Measurements from ENCODE around the gene TMPRSS9.

The TMPRSS9 gene

GRCh38 chr19:2323707-2324106, 36.4 kb upstream of the TMPRSS9 start:
- Histone ChIP-seq H3K27ac (ENCODE audit: insufficient read depth in 1 of 2, low read depth in 1 of 2, low read length in 2 of 2, poor library complexity in 1 of 2, severe bottlenecking in 2 of 2) (peak overlapping the region; percentile 73 to 86), H3K4me3 (ENCODE audit: control insufficient read depth in 1 of 7, extremely low read depth in 1 of 7, insufficient read depth in 4 of 7, low read depth in 2 of 7, low read length in 6 of 7) (no peak overlapping the region), H3K36me3 (ENCODE audit: control insufficient read depth in 4 of 4, insufficient read depth in 4 of 4, low read length in 3 of 4) (peaks cover 0 to 54% (median 19%) of the 10 kb centered on the region in 4 experiments), H3K9me3 (ENCODE audit: control extremely low read depth in 1 of 5, control insufficient read depth in 4 of 5, insufficient read depth in 2 of 5, low read depth in 1 of 5, low read length in 4 of 5) (no peaks in the 10 kb centered on the region), H3K27me3 (replicated peaks in 2 of 5; ENCODE audit: control insufficient read depth in 4 of 5, insufficient read depth in 5 of 5, low read length in 4 of 5) (no peaks in the 10 kb centered on the region), H3K4me1 (ENCODE audit: control extremely low read depth in 1 of 4, control insufficient read depth in 4 of 4, insufficient read depth in 4 of 4, low read length in 3 of 4) (peaks cover 2 to 59% (median 41%) of the 10 kb centered on the region in 4 experiments)
- CTCF ChIA-PET: interaction anchor here (0.8 to 2.9 kb wide), 5 partner anchors 8 to 70 kb away, joined by 3 to 14 read pairs (median 7); no protein-coding TSS in a partner anchor
- 83% methylated on average over 7 of the region's 19 CpGs for WGBS (ENCODE audit: insufficient coverage)
- POLR2A ChIA-PET: interaction anchor here (1.0 to 2.7 kb wide), 3 partner anchors 8 to 33 kb away, joined by 4 to 23 read pairs (median 7); no protein-coding TSS in a partner anchor
- DNase-seq: no peak

- Histone ChIP-seq H3K27me3 (replicated peaks in 2 of 5; ENCODE audit: control insufficient read depth in 4 of 5, insufficient read depth in 5 of 5, low read length in 4 of 5) (no peaks in the 10 kb centered on the region), H3K4me3 (ENCODE audit: control insufficient read depth in 1 of 7, extremely low read depth in 1 of 7, insufficient read depth in 4 of 7, low read depth in 2 of 7, low read length in 6 of 7) (peak overlapping the region in 4 of 7 experiments; percentile 12 to 55 (median 18)), H3K27ac (ENCODE audit: insufficient read depth in 1 of 2, low read depth in 1 of 2, low read length in 2 of 2, poor library complexity in 1 of 2, severe bottlenecking in 2 of 2) (peak overlapping the region; percentile 73 to 86), H3K36me3 (ENCODE audit: control insufficient read depth in 4 of 4, insufficient read depth in 4 of 4, low read length in 3 of 4) (peaks cover 0 to 54% (median 19%) of the 10 kb centered on the region in 4 experiments), H3K4me1 (ENCODE audit: control extremely low read depth in 1 of 4, control insufficient read depth in 4 of 4, insufficient read depth in 4 of 4, low read length in 3 of 4) (peaks cover 2 to 56% (median 44%) of the 10 kb centered on the region in 4 experiments), H3K9me3 (ENCODE audit: control extremely low read depth in 1 of 5, control insufficient read depth in 4 of 5, insufficient read depth in 2 of 5, low read depth in 1 of 5, low read length in 4 of 5) (no peaks in the 10 kb centered on the region)
- ChIA-PET CTCF (interaction anchor here (0.9 to 2.9 kb wide), 7 partner anchors 9 to 153 kb away, joined by 3 to 14 read pairs (median 7); no protein-coding TSS in a partner anchor), POLR2A (interaction anchor here (0.7 to 2.7 kb wide), 15 partner anchors 8 to 152 kb away, joined by 3 to 23 read pairs (median 5); partner anchors contain the start of genes GADD45B and PEAK3)
- peak in 1 of 3 donors; percentile 45 for DNase-seq
- 80% methylated on average over 33 of the region's 34 CpGs for WGBS (ENCODE audit: insufficient coverage)
Observed at GRCh38 chr19:2324220-2324948, 35.7 kb upstream of the TMPRSS9 start.

GRCh38 chr19:2325281-2326046, 34.6 kb upstream of the TMPRSS9 start:
- POLR2A ChIA-PET: interaction anchor here (0.5 to 2.7 kb wide), 20 partner anchors 9 to 151 kb away, joined by 3 to 23 read pairs (median 5); partner anchors contain the start of genes GADD45B and PEAK3
- H3K27ac ChIP-seq (ENCODE audit: insufficient read depth in 1 of 2, low read depth in 1 of 2, low read length in 2 of 2, poor library complexity in 1 of 2, severe bottlenecking in 2 of 2): peak overlapping the region; percentile 88 to 96
- no peaks in the 10 kb centered on the region for H3K27me3 ChIP-seq (replicated peaks in 2 of 5; ENCODE audit: control insufficient read depth in 4 of 5, insufficient read depth in 5 of 5, low read length in 4 of 5)
- 7% methylated on average over 23 of the region's 29 CpGs for WGBS (ENCODE audit: insufficient coverage)
- peak overlapping the region in 5 of 7 experiments; percentile 21 to 64 (median 51) for H3K4me3 ChIP-seq (ENCODE audit: control insufficient read depth in 1 of 7, extremely low read depth in 1 of 7, insufficient read depth in 4 of 7, low read depth in 2 of 7, low read length in 6 of 7)
- H3K4me1 ChIP-seq (ENCODE audit: control extremely low read depth in 1 of 4, control insufficient read depth in 4 of 4, insufficient read depth in 4 of 4, low read length in 3 of 4): peaks cover 2 to 66% (median 52%) of the 10 kb centered on the region in 4 experiments
- DNase-seq: peak; percentile 99 to 100 (median 99)
- CTCF ChIA-PET: interaction anchor here (0.9 to 2.9 kb wide), 9 partner anchors 8 to 286 kb away, joined by 3 to 14 read pairs (median 5); partner anchors contain the start of gene TIMM13
- H3K36me3 ChIP-seq (ENCODE audit: control insufficient read depth in 4 of 4, insufficient read depth in 4 of 4, low read length in 3 of 4): peaks cover 0 to 54% (median 19%) of the 10 kb centered on the region in 4 experiments
- H3K9me3 ChIP-seq (ENCODE audit: control extremely low read depth in 1 of 5, control insufficient read depth in 4 of 5, insufficient read depth in 2 of 5, low read depth in 1 of 5, low read length in 4 of 5): no peaks in the 10 kb centered on the region

GRCh38 chr19:2326699-2327360, 33.2 kb upstream of the TMPRSS9 start:
- 95% methylated on average over 16 of the region's 16 CpGs for WGBS (ENCODE audit: insufficient coverage)
- no peaks in the 10 kb centered on the region for H3K27me3 ChIP-seq (replicated peaks in 2 of 5; ENCODE audit: control insufficient read depth in 4 of 5, insufficient read depth in 5 of 5, low read length in 4 of 5)
- peak overlapping the region in 5 of 7 experiments; percentile 80 to 98 (median 95) for H3K4me3 ChIP-seq (ENCODE audit: control insufficient read depth in 1 of 7, extremely low read depth in 1 of 7, insufficient read depth in 4 of 7, low read depth in 2 of 7, low read length in 6 of 7)
- ChIA-PET CTCF (interaction anchor here (0.6 to 2.9 kb wide), 8 partner anchors 11 to 301 kb away, joined by 3 to 11 read pairs (median 4); no protein-coding TSS in a partner anchor), POLR2A (interaction anchor here (0.6 to 2.7 kb wide), 6 partner anchors 11 to 153 kb away, joined by 3 to 23 read pairs (median 5); partner anchors contain the start of gene PEAK3)
- H3K36me3 ChIP-seq (ENCODE audit: control insufficient read depth in 4 of 4, insufficient read depth in 4 of 4, low read length in 3 of 4): peaks cover 0 to 46% (median 13%) of the 10 kb centered on the region in 4 experiments
- peaks cover 2 to 80% (median 65%) of the 10 kb centered on the region in 4 experiments for H3K4me1 ChIP-seq (ENCODE audit: control extremely low read depth in 1 of 4, control insufficient read depth in 4 of 4, insufficient read depth in 4 of 4, low read length in 3 of 4)
- DNase-seq: no peak
- H3K9me3 ChIP-seq (ENCODE audit: control extremely low read depth in 1 of 5, control insufficient read depth in 4 of 5, insufficient read depth in 2 of 5, low read depth in 1 of 5, low read length in 4 of 5): no peaks in the 10 kb centered on the region
- peak overlapping the region; percentile 88 to 96 for H3K27ac ChIP-seq (ENCODE audit: insufficient read depth in 1 of 2, low read depth in 1 of 2, low read length in 2 of 2, poor library complexity in 1 of 2, severe bottlenecking in 2 of 2)

- ChIA-PET CTCF (interaction anchor here (1.0 to 2.2 kb wide), 5 partner anchors 12 to 142 kb away, joined by 3 to 11 read pairs (median 4); no protein-coding TSS in a partner anchor), POLR2A (interaction anchor here (1.0 to 1.3 kb wide), 3 partner anchors 12 to 40 kb away, joined by 3 to 6 read pairs (median 4); no protein-coding TSS in a partner anchor)
- Histone ChIP-seq H3K27ac (ENCODE audit: insufficient read depth in 1 of 2, low read depth in 1 of 2, low read length in 2 of 2, poor library complexity in 1 of 2, severe bottlenecking in 2 of 2) (peak overlapping the region; percentile 88 to 96), H3K9me3 (ENCODE audit: control extremely low read depth in 1 of 5, control insufficient read depth in 4 of 5, insufficient read depth in 2 of 5, low read depth in 1 of 5, low read length in 4 of 5) (no peaks in the 10 kb centered on the region), H3K4me1 (ENCODE audit: control extremely low read depth in 1 of 4, control insufficient read depth in 4 of 4, insufficient read depth in 4 of 4, low read length in 3 of 4) (peaks cover 2 to 85% (median 75%) of the 10 kb centered on the region in 4 experiments), H3K27me3 (replicated peaks in 2 of 5; ENCODE audit: control insufficient read depth in 4 of 5, insufficient read depth in 5 of 5, low read length in 4 of 5) (no peaks in the 10 kb centered on the region), H3K36me3 (ENCODE audit: control insufficient read depth in 4 of 4, insufficient read depth in 4 of 4, low read length in 3 of 4) (peaks cover 0 to 39% (median 7%) of the 10 kb centered on the region in 4 experiments), H3K4me3 (ENCODE audit: control insufficient read depth in 1 of 7, extremely low read depth in 1 of 7, insufficient read depth in 4 of 7, low read depth in 2 of 7, low read length in 6 of 7) (peak overlapping the region; percentile 70 to 98 (median 93))
- peak in 2 of 3 donors; percentile 54 to 65 for DNase-seq
- 1% methylated on average over 14 of the region's 18 CpGs for WGBS (ENCODE audit: insufficient coverage)
Observed at GRCh38 chr19:2327773-2328400, 32.2 kb upstream of the TMPRSS9 start.

Measured in common myeloid progenitor, CD34-positive (primary cell).